PC-3 (cell line): ENCODE data around the gene EYS.

Source experiments
- CTCF ChIP-seq: fragments of 300-600 bp; sonication (generic); conservative IDR thresholded peaks from 2 replicates; pipeline ENCODE4 v1.5.1; 2017; ENCODE audit warnings: antibody characterized with exemption, low read depth, mild to moderate bottlenecking, low read length
- EZH2 ChIP-seq: fragments of 300-600 bp; sonication (generic); IDR thresholded peaks from one replicate; pipeline ENCODE4 v1.6.1; 2017; ENCODE audit warnings: antibody characterized with exemption, mild to moderate bottlenecking, low read length; ENCODE audit not compliant: unreplicated experiment
- EZH2phosphoT487 ChIP-seq: fragments of 300-600 bp; sonication (generic); IDR thresholded peaks from 2 replicates; pipeline ENCODE4 v1.6.1; 2018; ENCODE audit warnings: mild to moderate bottlenecking, antibody characterized with exemption, low read length, borderline replicate concordance

DNA sequence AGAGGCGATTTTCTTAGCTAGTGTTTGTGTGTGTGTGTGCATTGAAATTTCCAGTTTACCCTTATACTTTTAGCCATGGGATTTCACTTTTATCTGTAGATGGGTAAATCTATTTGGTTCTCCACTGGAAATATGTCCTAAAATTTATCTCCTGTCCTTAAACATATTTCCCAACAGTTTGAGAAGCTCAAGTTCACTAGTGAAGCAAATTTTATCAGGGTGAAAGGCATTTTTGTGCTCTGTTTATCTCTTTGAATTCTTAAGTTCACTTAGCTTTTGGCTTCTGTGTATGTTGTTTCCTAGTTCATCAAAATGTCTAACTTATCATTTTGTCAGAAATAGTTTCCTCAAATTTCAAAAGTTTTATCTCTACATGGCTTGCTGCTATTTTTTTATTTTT is 1509.8 kb downstream of the EYS start:
- TF ChIP-seq CTCF (no peak), EZH2 (no peak), EZH2phosphoT487 (no peak)
